HCT116 (cell line): Measurements from ENCODE around the gene KYAT1.

Experiments used
- CEBPB ChIP-seq: IDR thresholded peaks from 2 replicates; pipeline ENCODE4 v1.6.1; 2012; ENCODE audit warnings: low read depth
- EZH2 ChIP-seq: fragments of 200-600 bp; sonication (generic); IDR thresholded peaks from 2 replicates; pipeline ENCODE4 v1.6.1; 2017; ENCODE audit warnings: antibody characterized with exemption, mixed run types
- EZH2phosphoT487 ChIP-seq: fragments of 200-600 bp; IDR thresholded peaks from 2 replicates; pipeline ENCODE4 v1.6.1; 2018; ENCODE audit warnings: antibody characterized with exemption, borderline replicate concordance
- JUND ChIP-seq: IDR thresholded peaks from 2 replicates; pipeline ENCODE4 v1.6.1; 2012
- POLR2A ChIP-seq: IDR thresholded peaks from 2 replicates; pipeline ENCODE4 v1.7.0; 2011; ENCODE audit warnings: borderline replicate concordance; ENCODE audit not compliant: insufficient read depth, insufficient read length; ENCODE audit errors: extremely low read depth
- POLR2AphosphoS5 ChIP-seq: IDR thresholded peaks from 2 replicates; pipeline ENCODE4 v1.6.1; 2011; ENCODE audit warnings: mild to moderate bottlenecking, low read depth, low read length, moderate library complexity
- SP1 ChIP-seq: IDR thresholded peaks from 2 replicates; pipeline ENCODE4 v1.6.1; 2012; ENCODE audit warnings: low read depth
- YY1 ChIP-seq: IDR thresholded peaks from 2 replicates; pipeline ENCODE4 v1.6.1; 2011; ENCODE audit warnings: low read length, low read depth, moderate library complexity, mild to moderate bottlenecking; ENCODE audit not compliant: insufficient replicate concordance; ENCODE audit errors: extremely low read depth
- TF ChIP-seq, protein P1 (sequence below), 3 experiments: fragments of 200-600 bp in 1 of 3; sonication (generic) in 1 of 3; IDR thresholded peaks in 2 of 3; conservative IDR thresholded peaks in 1 of 3; 2 replicates each; pipeline ENCODE4 v1.5.1; 2012 to 2017; ENCODE audit warnings: low read depth in 2 of 3, low read length in 2 of 3, antibody characterized with exemption in 1 of 3, borderline replicate concordance in 1 of 3, control low read depth in 1 of 3, mild to moderate bottlenecking in 1 of 3, mixed read lengths in 1 of 3, mixed run types in 1 of 3, moderate library complexity in 1 of 3; ENCODE audit not compliant: insufficient read depth in 1 of 3

DNA sequence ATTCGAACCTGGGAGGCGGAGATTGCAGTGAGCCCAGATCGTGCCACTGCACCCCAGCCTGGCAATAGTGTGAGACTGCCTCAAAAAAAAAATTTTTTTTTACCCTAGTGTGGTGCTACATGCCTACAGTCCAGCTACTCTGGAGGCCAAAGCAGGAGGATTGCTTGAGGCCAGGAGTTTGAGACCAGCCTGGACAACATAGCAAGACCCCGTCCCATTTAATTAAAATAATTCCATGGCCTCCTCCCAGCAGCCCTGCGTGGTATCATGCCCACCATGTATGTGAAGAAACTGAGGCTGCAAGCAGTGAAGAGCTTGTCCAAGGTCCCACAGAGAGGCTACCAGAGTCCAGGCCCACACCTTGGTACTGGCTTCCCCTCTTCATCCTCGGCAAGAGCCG, 19.6 kb upstream of the KYAT1 start:
- TF ChIP-seq, protein P1, sequence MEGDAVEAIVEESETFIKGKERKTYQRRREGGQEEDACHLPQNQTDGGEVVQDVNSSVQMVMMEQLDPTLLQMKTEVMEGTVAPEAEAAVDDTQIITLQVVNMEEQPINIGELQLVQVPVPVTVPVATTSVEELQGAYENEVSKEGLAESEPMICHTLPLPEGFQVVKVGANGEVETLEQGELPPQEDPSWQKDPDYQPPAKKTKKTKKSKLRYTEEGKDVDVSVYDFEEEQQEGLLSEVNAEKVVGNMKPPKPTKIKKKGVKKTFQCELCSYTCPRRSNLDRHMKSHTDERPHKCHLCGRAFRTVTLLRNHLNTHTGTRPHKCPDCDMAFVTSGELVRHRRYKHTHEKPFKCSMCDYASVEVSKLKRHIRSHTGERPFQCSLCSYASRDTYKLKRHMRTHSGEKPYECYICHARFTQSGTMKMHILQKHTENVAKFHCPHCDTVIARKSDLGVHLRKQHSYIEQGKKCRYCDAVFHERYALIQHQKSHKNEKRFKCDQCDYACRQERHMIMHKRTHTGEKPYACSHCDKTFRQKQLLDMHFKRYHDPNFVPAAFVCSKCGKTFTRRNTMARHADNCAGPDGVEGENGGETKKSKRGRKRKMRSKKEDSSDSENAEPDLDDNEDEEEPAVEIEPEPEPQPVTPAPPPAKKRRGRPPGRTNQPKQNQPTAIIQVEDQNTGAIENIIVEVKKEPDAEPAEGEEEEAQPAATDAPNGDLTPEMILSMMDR (IDR thresholded peaks at IDR 0.05 in 2 of 3, conservative IDR thresholded peaks at IDR 0.05 in 1 of 3; ENCODE audit: borderline replicate concordance in 1 of 3, insufficient read depth in 1 of 3, low read depth in 2 of 3, low read length in 2 of 3), result no peak
- TF ChIP-seq POLR2A (no peak), EZH2 (no peak), SP1 (no peak), YY1 (no peak), POLR2AphosphoS5 (no peak), EZH2phosphoT487 (no peak), JUND (no peak), CEBPB (no peak)
